HG02763 (cell line): ENCODE data around the gene SLC22A31.
"Not testable (repeated sequence)": the region's sequence is repeated elsewhere in the genome, so short reads cannot be mapped to it uniquely, and the experiment has no call there.

Source experiments
- ATAC-seq: cut with Tn5 transposase; IDR thresholded peaks from one replicate; pipeline ENCODE4 v1.9.1; 2021; ENCODE audit warnings: mild to moderate bottlenecking, moderate library complexity; ENCODE audit not compliant: unreplicated experiment

The SLC22A31 gene

DNA sequence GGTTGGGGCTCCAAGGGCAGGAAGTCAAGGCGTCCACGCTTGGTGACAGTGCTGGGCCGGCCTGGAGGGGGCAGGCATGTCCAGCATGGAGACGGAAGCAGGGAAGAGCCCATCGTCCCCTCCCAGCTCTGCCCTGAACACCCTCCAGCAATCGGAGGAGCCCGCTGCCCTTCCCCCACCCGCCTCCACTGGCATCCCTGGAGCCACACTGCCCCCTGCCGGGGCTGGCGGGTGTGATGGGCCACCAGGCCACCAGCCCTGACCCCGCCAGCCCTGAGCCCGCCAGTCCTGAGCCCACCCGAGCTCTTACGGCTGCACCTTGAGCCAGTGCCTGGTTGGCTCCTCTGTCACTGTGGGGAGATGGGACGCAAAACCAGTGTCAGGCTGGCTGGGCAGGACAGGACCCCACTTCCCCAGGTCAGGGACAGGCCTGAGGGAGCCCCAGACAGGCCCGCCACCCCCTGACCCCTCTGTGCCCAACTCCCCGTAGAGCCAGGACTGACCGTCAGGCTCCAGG, 32.9 kb downstream of the SLC22A31 start:
- ATAC-seq, result no peak

- ATAC-seq, result no peak
These were observed 33.5 kb downstream of the SLC22A31 start for GRCh38 chr16:89166696-89167424.

- ATAC-seq, result not testable (repeated sequence)
These were observed 34.7 kb downstream of the SLC22A31 start for GRCh38 chr16:89165681-89165979.

- no peak for ATAC-seq
These were observed 35.3 kb downstream of the SLC22A31 start for GRCh38 chr16:89164847-89165680.

DNA sequence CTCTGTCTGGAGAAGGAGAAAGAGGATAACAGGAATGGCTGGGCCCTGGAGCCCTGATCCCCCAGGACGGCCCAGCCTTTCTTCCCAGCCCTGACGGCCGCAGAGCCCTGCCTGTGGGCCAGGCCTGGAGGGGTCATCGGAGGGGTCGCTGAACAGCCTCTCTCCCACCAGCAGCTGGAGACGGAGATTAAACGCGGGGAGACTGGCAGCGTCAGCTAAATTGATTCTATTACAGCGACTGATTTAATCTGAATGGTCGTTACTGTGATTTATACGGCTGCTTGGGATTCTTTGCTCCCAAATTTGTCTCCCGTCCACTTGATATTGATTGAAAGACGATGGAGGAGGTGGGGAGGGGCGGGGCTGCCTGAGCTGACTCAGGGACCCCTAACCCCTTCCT, 35.9 kb downstream of the SLC22A31 start:
- no peak for ATAC-seq

- no peak for ATAC-seq
These were observed 37.0 kb downstream of the SLC22A31 start for GRCh38 chr16:89163297-89163696.

- no peak for ATAC-seq
These were observed 38.3 kb downstream of the SLC22A31 start for GRCh38 chr16:89161763-89162713.

GRCh38 chr16:89160977-89161701, 39.2 kb downstream of the SLC22A31 start:
- ATAC-seq, result no peak

DNA sequence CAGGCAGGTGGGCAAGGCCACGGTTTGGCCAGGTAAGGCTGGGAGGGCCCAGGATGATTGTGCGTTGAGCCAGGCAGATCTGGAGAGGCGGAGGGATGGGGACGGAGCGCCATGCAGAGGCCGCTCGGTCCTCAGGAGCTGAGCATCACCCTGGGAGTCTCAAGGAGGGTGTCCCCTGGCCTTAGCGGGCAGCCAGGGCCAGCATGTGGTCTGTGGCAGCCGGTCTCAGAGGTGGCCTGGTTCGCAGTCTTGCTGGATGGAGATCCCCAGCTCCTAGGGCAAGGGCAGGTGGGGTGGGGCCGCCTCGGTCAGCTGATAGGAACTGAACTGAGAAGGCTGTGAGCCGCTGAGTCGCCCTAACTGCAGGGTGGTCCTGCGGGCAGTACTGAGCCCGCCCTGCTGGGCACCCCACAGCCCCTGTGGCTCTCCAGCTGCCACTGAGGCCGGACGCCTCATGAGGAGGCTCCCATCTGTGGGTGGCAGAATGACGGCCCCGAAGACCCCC, 40.4 kb downstream of the SLC22A31 start:
- no peak for ATAC-seq

- no peak for ATAC-seq
These were observed 41.1 kb downstream of the SLC22A31 start for GRCh38 chr16:89159066-89159849.

- no peak for ATAC-seq
These were observed 42.6 kb downstream of the SLC22A31 start for GRCh38 chr16:89157778-89158177.

DNA sequence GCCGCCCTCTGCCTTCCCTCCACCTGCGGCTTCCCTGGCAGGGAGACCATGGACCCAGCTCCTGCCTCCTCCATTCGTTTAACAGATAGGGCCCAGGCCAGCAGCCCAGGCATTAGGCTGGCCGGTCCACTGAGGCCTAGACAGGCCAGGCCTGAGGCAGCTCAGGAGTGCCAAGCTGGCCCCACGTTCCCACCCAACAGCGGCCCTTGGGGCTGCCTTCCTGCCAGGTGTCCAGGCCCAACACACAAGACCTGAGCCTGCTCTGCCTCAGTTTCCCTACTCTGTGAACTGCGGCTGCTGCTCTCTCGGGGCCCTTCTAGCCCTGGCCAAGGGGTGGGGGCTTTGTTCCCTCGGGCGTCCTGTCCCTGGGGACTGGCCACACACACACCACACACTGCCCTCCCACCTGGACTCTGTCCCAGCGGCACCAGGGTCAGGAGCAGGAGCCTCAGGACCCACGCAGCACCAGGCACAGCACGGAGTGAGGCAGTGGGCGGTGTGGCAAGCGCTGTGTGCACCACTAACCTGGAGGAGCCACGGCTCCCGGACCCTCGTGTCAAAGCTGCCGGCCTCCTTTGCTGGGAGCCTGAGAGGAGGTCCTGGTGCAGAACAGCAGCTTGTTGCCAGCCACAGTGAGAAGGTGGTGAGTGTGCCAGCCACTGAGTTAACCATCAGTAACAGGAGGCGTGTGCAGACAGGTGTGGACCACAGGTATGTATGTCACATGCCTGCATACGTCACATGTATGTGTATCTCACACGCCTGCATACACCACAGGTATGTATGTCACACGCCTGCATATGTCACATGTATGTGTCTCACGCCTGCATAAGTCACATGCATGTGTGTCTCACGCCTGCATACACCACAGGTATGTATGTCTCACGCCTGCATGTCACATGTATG, 43.3 kb downstream of the SLC22A31 start:
- no peak for ATAC-seq

GRCh38 chr16:89155851-89156739, 44.2 kb downstream of the SLC22A31 start:
- ATAC-seq, result no peak

DNA sequence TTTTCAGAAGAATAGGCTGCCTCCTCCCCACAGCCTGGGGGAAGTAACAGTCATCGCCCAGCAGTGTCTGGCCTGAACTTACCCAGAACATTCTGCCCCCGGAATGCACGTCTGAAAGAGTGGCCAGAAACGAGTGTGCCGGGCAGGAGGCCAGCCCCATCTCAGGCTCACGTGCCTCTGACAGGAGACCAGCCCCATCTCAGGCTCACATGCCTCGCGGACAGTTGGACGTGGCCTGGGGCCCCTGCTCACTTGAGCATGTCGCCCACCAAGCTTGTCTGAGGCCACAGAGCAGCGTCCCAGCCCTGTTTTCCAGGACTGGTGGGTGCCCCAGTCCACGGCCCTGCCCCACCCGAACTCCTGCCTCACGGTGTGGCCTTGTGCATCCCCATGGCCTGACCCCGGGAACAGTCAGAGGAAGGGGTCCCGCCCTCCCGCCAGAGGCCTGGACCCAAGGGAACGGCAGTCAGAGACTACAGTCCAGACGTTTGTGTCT, 45.1 kb downstream of the SLC22A31 start:
- ATAC-seq, result no peak

GRCh38 chr16:89154390-89155183, 45.8 kb downstream of the SLC22A31 start:
- ATAC-seq, result no peak

GRCh38 chr16:89153848-89154271, 46.5 kb downstream of the SLC22A31 start:
- ATAC-seq, result no peak
